ENCODE data around the gene PDE1A.

PDE1A gene

GRCh38 chr2:182113334-182113733 is 313.5 kb downstream of the PDE1A start:
- no peak for DNase-seq

- no peak for DNase-seq
Observed at GRCh38 chr2:182110347-182110746, 316.5 kb downstream of the PDE1A start.

GRCh38 chr2:182103526-182103925 is 323.3 kb downstream of the PDE1A start:
- DNase-seq, result no peak

GRCh38 chr2:182101263-182101662 is 325.6 kb downstream of the PDE1A start:
- no peak for DNase-seq

- DNase-seq, result no peak
Observed at GRCh38 chr2:182098648-182099047, 328.2 kb downstream of the PDE1A start.

GRCh38 chr2:182097571-182098164 is 329.2 kb downstream of the PDE1A start:
- no peak for DNase-seq

- no peak for DNase-seq
Observed at GRCh38 chr2:182090486-182090885, 336.4 kb downstream of the PDE1A start.
